ENCODE data around the gene CLCN6. TPM values are rescaled to one million over a fixed set of nuclear protein-coding genes. Genes with fewer than 3 reads are reported as not detected.
"Not testable (repeated sequence)": the region's sequence is repeated elsewhere in the genome, so short reads cannot be mapped to it uniquely, and the experiment has no call there.

CLCN6 gene
- total RNA-seq, 6 experiments from 2014 or later = 4.2 to 12.7 (median 9.2) TPM

DNA sequence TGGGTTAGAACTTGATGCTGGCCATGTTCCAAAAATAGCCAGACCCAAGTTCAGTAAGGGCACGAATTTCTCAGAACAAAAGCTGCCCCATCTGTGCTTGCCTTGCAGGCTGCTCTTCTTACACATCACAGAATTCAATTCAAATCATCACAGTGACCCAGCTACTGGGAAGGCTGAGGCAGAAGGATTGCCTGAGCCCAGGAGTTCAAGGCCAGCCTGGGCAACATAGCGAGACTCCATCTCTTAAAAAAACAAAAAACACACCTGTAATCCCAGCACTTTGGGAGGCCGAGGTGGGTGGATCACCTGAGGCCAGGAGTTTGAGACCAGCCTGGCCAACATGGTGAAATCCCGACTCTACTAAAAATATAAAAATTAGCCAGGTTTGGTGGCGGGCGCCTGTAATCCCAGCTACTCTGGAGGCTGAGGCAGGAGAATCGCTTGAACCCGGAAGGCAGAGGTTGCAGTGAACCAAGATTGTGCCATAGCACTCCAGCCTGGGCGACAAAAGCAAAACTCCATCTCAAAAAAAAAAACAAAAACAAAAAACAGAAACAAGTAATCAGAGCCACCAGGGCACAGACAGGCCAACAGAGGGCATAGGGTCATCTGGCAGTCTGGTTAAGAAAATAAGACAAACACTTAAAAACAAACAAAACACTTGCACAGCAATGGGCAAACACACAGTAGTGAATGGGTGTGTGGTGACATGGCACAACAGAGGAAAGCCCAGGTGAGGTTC lies 1.9 kb upstream of the CLCN6 start:
- peak; percentile 48 for TF ChIP-seq POLR2A (IDR thresholded peaks at IDR 0.05)
- TF ChIP-seq CTCF (IDR thresholded peaks at IDR 0.05) = peak in 1 of 4 donors; percentile 21
- DNase-seq (peak in 2 of 3 donors; percentile 44 to 80), ATAC-seq (peak; percentile 30 to 50 (median 47))
- intact Hi-C loops (cut with DNase I); H3K27me3 ChIP-seq; H3K9me3 ChIP-seq: not testable (repeated sequence)
- peaks cover 0 to 27% (median 3%) of the 10 kb centered on the region in 4 donors for H3K36me3 ChIP-seq
- peaks cover 0 to 46% (median 23%) of the 10 kb centered on the region in 4 donors for H3K4me1 ChIP-seq
- H3K27ac ChIP-seq = peak overlapping the region; percentile 96 to 100 (median 97)
- H3K4me3 ChIP-seq = peak overlapping the region in 2 of 3 donors; percentile 64 to 75
- WGBS (ENCODE audit: insufficient coverage, low coverage, low lambda C conversion rate, missing lambda C conversion rate) = 26% methylated on average over 9 of the region's 9 CpGs

GRCh38 chr1:11804666-11805421 lies 1.1 kb upstream of the CLCN6 start:
- Histone ChIP-seq H3K9me3 (no peaks in the 10 kb centered on the region), H3K36me3 (peaks cover 0 to 27% (median 3%) of the 10 kb centered on the region in 4 donors), H3K27ac (peak overlapping the region; percentile 96 to 100 (median 97)), H3K27me3 (no peaks in the 10 kb centered on the region), H3K4me1 (peaks cover 0 to 46% (median 23%) of the 10 kb centered on the region in 4 donors), H3K4me3 (peak overlapping the region; percentile 63 to 75 (median 64))
- TF ChIP-seq CTCF (IDR thresholded peaks at IDR 0.05) (no peak), POLR2A (IDR thresholded peaks at IDR 0.05) (no peak)
- peak in 1 of 3 donors; percentile 52 for DNase-seq
- WGBS (ENCODE audit: insufficient coverage, low coverage, low lambda C conversion rate, missing lambda C conversion rate) = under 1% methylated on average over 13 of the region's 17 CpGs
- no peak for ATAC-seq
- intact Hi-C loops (cut with DNase I) = no loop called here

- DNase-seq = no peak
- H3K4me1 ChIP-seq = peaks cover 0 to 41% (median 20%) of the 10 kb centered on the region in 4 donors
- ATAC-seq = peak; percentile 44 to 71 (median 60)
- no peaks in the 10 kb centered on the region for H3K27me3 ChIP-seq
- H3K4me3 ChIP-seq = peak overlapping the region; percentile 63 to 75 (median 64)
- H3K9me3 ChIP-seq = no peaks in the 10 kb centered on the region
- TF ChIP-seq POLR2A (IDR thresholded peaks at IDR 0.05) (no peak), CTCF (IDR thresholded peaks at IDR 0.05) (no peak)
- WGBS (ENCODE audit: insufficient coverage, low coverage, low lambda C conversion rate, missing lambda C conversion rate) = 0% methylated on average over 6 of the region's 20 CpGs
- peak overlapping the region; percentile 96 to 100 (median 97) for H3K27ac ChIP-seq
- peaks cover 0 to 14% (median 0%) of the 10 kb centered on the region in 4 donors for H3K36me3 ChIP-seq
- intact Hi-C loops (cut with DNase I) = no loop called here
Observed at GRCh38 chr1:11806307-11806936, 431 bp downstream of the CLCN6 start.

- Histone ChIP-seq H3K9me3 (no peaks in the 10 kb centered on the region), H3K36me3 (peaks cover 0 to 14% (median 0%) of the 10 kb centered on the region in 4 donors), H3K4me3 (peak overlapping the region; percentile 63 to 75 (median 64)), H3K27ac (peak overlapping the region; percentile 96 to 100 (median 97)), H3K27me3 (no peaks in the 10 kb centered on the region), H3K4me1 (peaks cover 0 to 41% (median 20%) of the 10 kb centered on the region in 4 donors)
- WGBS (ENCODE audit: insufficient coverage, low coverage, low lambda C conversion rate, missing lambda C conversion rate) = 5% methylated on average over 2 of the region's 2 CpGs
- ATAC-seq (no peak), DNase-seq (no peak)
- intact Hi-C loops (cut with DNase I) = no loop called here
- TF ChIP-seq CTCF (IDR thresholded peaks at IDR 0.05) (no peak), POLR2A (IDR thresholded peaks at IDR 0.05) (no peak)
Observed at GRCh38 chr1:11807133-11807532, 1.1 kb downstream of the CLCN6 start.

All from right lobe of liver (tissue), 6 donors.